AG04450 (cell line): ENCODE results near the gene CHST2. TPM values are rescaled to one million over a fixed set of nuclear protein-coding genes. Genes with fewer than 3 reads are reported as not detected.

Source experiments
- CTCF ChIA-PET: fragments of 300-600, 350-600 bp; formaldehyde crosslinking; extraction: SDS; loops from one replicate; lab custom pipeline; 2022; ENCODE audit warnings: antibody characterized with exemption, inconsistent platforms; lab: Charles Lee
- POLR2A ChIA-PET: fragments of 350-600 bp; formaldehyde crosslinking; extraction: SDS; loops from one replicate; lab custom pipeline; 2021; ENCODE audit warnings: antibody characterized with exemption, inconsistent platforms; lab: Yijun Ruan, JAX
- DNase-seq: peaks from one replicate; pipeline ENCODE4 v3.0.0-alpha.2; 2011; ENCODE audit warnings: low read depth, low spot score
- H3K27ac ChIP-seq: one replicate; pipeline ENCODE4 v1.5.1; 2012; ENCODE audit warnings: low read depth, low read length, control low read depth
- H3K27me3 ChIP-seq: one replicate; pipeline ENCODE4 v1.6.0; 2012; ENCODE audit warnings: low read length; ENCODE audit not compliant: control insufficient read depth, insufficient read depth
- H3K4me3 ChIP-seq: 2 replicates; pipeline ENCODE4 v1.5.1; 2011; ENCODE audit warnings: mild to moderate bottlenecking, low read depth, low read length, control low read depth
- H3K9me3 ChIP-seq: 2 replicates; pipeline ENCODE4 v1.5.1; 2012; ENCODE audit warnings: low read length; ENCODE audit not compliant: control insufficient read depth, insufficient read depth
- CTCF ChIP-seq: IDR thresholded peaks from 2 replicates; pipeline ENCODE4 v1.5.1; 2011; ENCODE audit warnings: low read depth, low read length, control low read depth, inconsistent platforms
- polyA plus RNA-seq: library from polyadenylated mRNA; depleted of rRNA; stranded (reverse); fragments of >200 nt; gene quantifications from 2 replicates; pipeline ENCODE4 v1.2.3, GENCODE V29; 2011

The CHST2 gene
- polyA plus RNA-seq, 1 experiment: 0.26 TPM

- no peak for DNase-seq
- CTCF ChIA-PET: no interaction called here
- POLR2A ChIA-PET: no interaction called here
- Histone ChIP-seq H3K27me3 (no peaks in the 10 kb centered on the region), H3K9me3 (no peaks in the 10 kb centered on the region), H3K4me3 (no peak overlapping the region), H3K27ac (no peak overlapping the region)
- no peak for TF ChIP-seq CTCF
Observed at GRCh38 chr3:143147707-143148106, 28.1 kb downstream of the CHST2 start.

GRCh38 chr3:143150071-143150470 is 30.5 kb downstream of the CHST2 start:
- H3K27ac ChIP-seq: no peak overlapping the region
- POLR2A ChIA-PET: no interaction called here
- no peak for DNase-seq
- H3K27me3 ChIP-seq: no peaks in the 10 kb centered on the region
- CTCF ChIA-PET: no interaction called here
- no peak overlapping the region for H3K4me3 ChIP-seq
- no peak for TF ChIP-seq CTCF
- no peaks in the 10 kb centered on the region for H3K9me3 ChIP-seq

GRCh38 chr3:143151004-143151731 is 31.6 kb downstream of the CHST2 start:
- DNase-seq: no peak
- H3K27ac ChIP-seq: no peak overlapping the region
- no peak for TF ChIP-seq CTCF
- CTCF ChIA-PET: no interaction called here
- POLR2A ChIA-PET: no interaction called here
- no peak overlapping the region for H3K4me3 ChIP-seq
- H3K27me3 ChIP-seq: no peaks in the 10 kb centered on the region
- no peaks in the 10 kb centered on the region for H3K9me3 ChIP-seq

GRCh38 chr3:143152043-143152442 is 32.5 kb downstream of the CHST2 start:
- Histone ChIP-seq H3K27me3 (no peaks in the 10 kb centered on the region), H3K27ac (no peak overlapping the region), H3K4me3 (no peak overlapping the region), H3K9me3 (no peaks in the 10 kb centered on the region)
- no peak for DNase-seq
- no peak for TF ChIP-seq CTCF
- ChIA-PET CTCF (no interaction called here), POLR2A (no interaction called here)

GRCh38 chr3:143155756-143156155 is 36.2 kb downstream of the CHST2 start:
- Histone ChIP-seq H3K9me3 (no peaks in the 10 kb centered on the region), H3K27ac (no peak overlapping the region), H3K27me3 (no peaks in the 10 kb centered on the region), H3K4me3 (no peak overlapping the region)
- ChIA-PET POLR2A (no interaction called here), CTCF (no interaction called here)
- no peak for TF ChIP-seq CTCF
- DNase-seq: no peak
